Tibial artery (tissue), 4 donors: Measurements from ENCODE around the gene RPUSD3.
"Not testable (repeated sequence)": the region's sequence is repeated elsewhere in the genome, so short reads cannot be mapped to it uniquely, and the experiment has no call there.

Experiments used
- DNase-seq, 2 donors: peaks; one replicate each; pipeline ENCODE4 v3.0.0-alpha.2; 2019
- H3K27ac ChIP-seq, 2 donors: fragments of 200-600 bp; sonication (generic) in 1 of 2; 1 replicate in 1 of 2; 2 replicates in 1 of 2; pipeline ENCODE4 v1.5.1; 2018 to 2019; ENCODE audit warnings: mild to moderate bottlenecking in 1 of 2
- H3K27me3 ChIP-seq, 2 donors: fragments of 200-600 bp; sonication (generic) in 1 of 2; one replicate each; pipeline versions ENCODE4 v1.5.1 to v1.6.0; 2016 to 2019
- H3K36me3 ChIP-seq, 3 donors: fragments of 200-600 bp; sonication (generic) in 2 of 3; one replicate each; pipeline ENCODE4 v1.5.1; 2016 to 2019; ENCODE audit warnings: mild to moderate bottlenecking in 2 of 3
- H3K4me1 ChIP-seq, 4 donors: fragments of 200-600 bp; sonication (generic) in 2 of 4; 1 replicate in 3 of 4; 2 replicates in 1 of 4; pipeline ENCODE4 v1.5.1; 2016 to 2019
- H3K4me3 ChIP-seq, 2 donors: fragments of 200-600 bp; sonication (generic) in 1 of 2; 1 replicate in 1 of 2; 2 replicates in 1 of 2; pipeline ENCODE4 v1.5.1; 2018 to 2019; ENCODE audit warnings: mild to moderate bottlenecking in 2 of 2
- H3K9me3 ChIP-seq, 3 donors: fragments of 200-600 bp; sonication (generic) in 1 of 3; one replicate each; pipeline ENCODE4 v1.5.1; 2016 to 2019
- CTCF ChIP-seq, 2 experiments: fragments of 200-600 bp in 1 of 2; fragments of 450-650 bp in 1 of 2; IDR thresholded peaks; one replicate each; pipeline ENCODE4 v1.5.1; 2017 to 2019; ENCODE audit warnings: antibody characterized with exemption in 2 of 2, mild to moderate bottlenecking in 1 of 2, moderate library complexity in 1 of 2
- intact Hi-C: fragments of 100-400 bp; cut with DNase I; formaldehyde crosslinking; loops from one replicate; pipeline ENCODE4 v1.15.0; 2023; ENCODE audit warnings: low total_unique reads

RPUSD3 gene

GRCh38 chr3:9855594-9855993 is 11.8 kb upstream of the RPUSD3 start:
- intact Hi-C loops = no loop called here
- no peak for TF ChIP-seq CTCF (IDR thresholded peaks at IDR 0.05)
- DNase-seq = no peak
- Histone ChIP-seq H3K4me1 (no peaks in the 10 kb centered on the region), H3K9me3 (no peaks in the 10 kb centered on the region), H3K36me3 (no peaks in the 10 kb centered on the region), H3K27me3 (no peaks in the 10 kb centered on the region), H3K27ac (no peak overlapping the region), H3K4me3 (no peak overlapping the region)

- not testable (repeated sequence) for H3K4me3 ChIP-seq, H3K9me3 ChIP-seq, H3K36me3 ChIP-seq, H3K27me3 ChIP-seq, H3K4me1 ChIP-seq, DNase-seq, H3K27ac ChIP-seq
- intact Hi-C loops = loop anchor here (5.0 kb wide), 1 partner anchor 58 kb away; no protein-coding TSS in a partner anchor
Observed at GRCh38 chr3:9854291-9854940, 10.6 kb upstream of the RPUSD3 start.

- intact Hi-C loops = loop anchor here (5.0 kb wide), 1 partner anchor 60 kb away; no protein-coding TSS in a partner anchor
- H3K4me3 ChIP-seq = no peak overlapping the region
- no peak overlapping the region for H3K27ac ChIP-seq
- no peak for DNase-seq
- no peaks in the 10 kb centered on the region for H3K36me3 ChIP-seq
- no peak for TF ChIP-seq CTCF (IDR thresholded peaks at IDR 0.05)
- H3K9me3 ChIP-seq = no peaks in the 10 kb centered on the region
- no peaks in the 10 kb centered on the region for H3K4me1 ChIP-seq
- H3K27me3 ChIP-seq = no peaks in the 10 kb centered on the region
Observed at GRCh38 chr3:9852528-9852927, 8.7 kb upstream of the RPUSD3 start.

- not testable (repeated sequence) for H3K27me3 ChIP-seq, H3K4me1 ChIP-seq, H3K27ac ChIP-seq, H3K9me3 ChIP-seq, DNase-seq, H3K36me3 ChIP-seq, H3K4me3 ChIP-seq
- intact Hi-C loops = loop anchor here (5.0 kb wide), 1 partner anchor 60 kb away; no protein-coding TSS in a partner anchor
Observed at GRCh38 chr3:9851926-9852325, 8.1 kb upstream of the RPUSD3 start.

- not testable (repeated sequence) for H3K27ac ChIP-seq, H3K27me3 ChIP-seq, H3K9me3 ChIP-seq, DNase-seq, H3K4me1 ChIP-seq, H3K36me3 ChIP-seq, H3K4me3 ChIP-seq
- intact Hi-C loops = loop anchor here (5.0 kb wide), 1 partner anchor 61 kb away; no protein-coding TSS in a partner anchor
Observed at GRCh38 chr3:9851383-9851782, 7.6 kb upstream of the RPUSD3 start.

- not testable (repeated sequence) for H3K27me3 ChIP-seq, H3K36me3 ChIP-seq, H3K9me3 ChIP-seq, H3K4me1 ChIP-seq, H3K4me3 ChIP-seq, DNase-seq, H3K27ac ChIP-seq
- intact Hi-C loops = loop anchor here (10.0 kb wide), 1 partner anchor 96 kb away; no protein-coding TSS in a partner anchor
- peak; percentile 47 to 51 for TF ChIP-seq CTCF (IDR thresholded peaks at IDR 0.05)
Observed at GRCh38 chr3:9848860-9849259, 5.1 kb upstream of the RPUSD3 start.

GRCh38 chr3:9847870-9848269 is 4.1 kb upstream of the RPUSD3 start:
- H3K4me1 ChIP-seq, H3K36me3 ChIP-seq, H3K27ac ChIP-seq, H3K9me3 ChIP-seq, H3K4me3 ChIP-seq, H3K27me3 ChIP-seq, DNase-seq: not testable (repeated sequence)
- intact Hi-C loops = loop anchor here (10.0 kb wide), 1 partner anchor 97 kb away; no protein-coding TSS in a partner anchor
